Esophagus mucosa (tissue), 1 donor: ENCODE measurements around the gene IYD. TPM values are rescaled to one million over a fixed set of nuclear protein-coding genes. Genes with fewer than 3 reads are reported as not detected.

Experiments used
- ATAC-seq: fragments of 200-7000 bp; cut with Tn5 transposase; one replicate; pipeline ENCODE4 v1.9.1; 2020
- total RNA-seq: library from RNA; stranded (reverse); gene quantifications from one replicate; pipeline ENCODE4 v1.2.4, GENCODE V29; 2023
- donor health status: DM: yes; HTN: yes; CAD: no.

IYD gene
- total RNA-seq, 1 donor from 2014 or later, result not detected

GRCh38 chr6:150395388-150396009 is 26.7 kb downstream of the IYD start:
- ATAC-seq, result peak; percentile 75

GRCh38 chr6:150403458-150404246 is 34.8 kb downstream of the IYD start:
- ATAC-seq, result peak; percentile 50

- no peak for ATAC-seq
Observed at GRCh38 chr6:150406948-150407347, 38.1 kb downstream of the IYD start.

- peak; percentile 73 for ATAC-seq
Observed at GRCh38 chr6:150408842-150409241, 40.0 kb downstream of the IYD start.

GRCh38 chr6:150409576-150410066 is 40.8 kb downstream of the IYD start:
- ATAC-seq, result no peak

- ATAC-seq, result no peak
Observed at GRCh38 chr6:150410399-150410798, 41.6 kb downstream of the IYD start.

GRCh38 chr6:150410906-150411305 is 42.1 kb downstream of the IYD start:
- ATAC-seq, result no peak

GRCh38 chr6:150412221-150412620 is 43.4 kb downstream of the IYD start:
- ATAC-seq, result no peak

- ATAC-seq, result no peak
Observed at GRCh38 chr6:150413198-150413597, 44.4 kb downstream of the IYD start.

GRCh38 chr6:150413781-150414281 is 45.0 kb downstream of the IYD start:
- no peak for ATAC-seq

GRCh38 chr6:150416128-150416527 is 47.3 kb downstream of the IYD start:
- no peak for ATAC-seq

GRCh38 chr6:150417250-150417649 is 48.4 kb downstream of the IYD start:
- no peak for ATAC-seq

- ATAC-seq, result peak; percentile 94
Observed at GRCh38 chr6:150417899-150418826, 49.4 kb downstream of the IYD start.

- peak; percentile 49 for ATAC-seq
Observed at GRCh38 chr6:150418827-150419594, 50.2 kb downstream of the IYD start.

GRCh38 chr6:150420428-150420827 is 51.6 kb downstream of the IYD start:
- ATAC-seq, result no peak

- no peak for ATAC-seq
Observed at GRCh38 chr6:150420926-150421325, 52.1 kb downstream of the IYD start.

- ATAC-seq, result no peak
Observed at GRCh38 chr6:150425508-150425907, 56.7 kb downstream of the IYD start.

- no peak for ATAC-seq
Observed at GRCh38 chr6:150426198-150426597, 57.4 kb downstream of the IYD start.

GRCh38 chr6:150427037-150427602 is 58.3 kb downstream of the IYD start:
- ATAC-seq, result no peak

GRCh38 chr6:150427843-150428242 is 59.0 kb downstream of the IYD start:
- ATAC-seq, result no peak

GRCh38 chr6:150430815-150431214 is 62.0 kb downstream of the IYD start:
- ATAC-seq, result no peak

- ATAC-seq, result no peak
Observed at GRCh38 chr6:150435360-150435759, 66.5 kb downstream of the IYD start.
